GM12801 (cell line): ENCODE results near the gene MAN1C1.

Source experiments
- CTCF ChIP-seq: IDR thresholded peaks from one replicate; pipeline ENCODE4 v1.5.1; 2011; ENCODE audit warnings: control low read depth; ENCODE audit not compliant: insufficient read length; ENCODE audit errors: extremely low read depth

MAN1C1 gene

DNA sequence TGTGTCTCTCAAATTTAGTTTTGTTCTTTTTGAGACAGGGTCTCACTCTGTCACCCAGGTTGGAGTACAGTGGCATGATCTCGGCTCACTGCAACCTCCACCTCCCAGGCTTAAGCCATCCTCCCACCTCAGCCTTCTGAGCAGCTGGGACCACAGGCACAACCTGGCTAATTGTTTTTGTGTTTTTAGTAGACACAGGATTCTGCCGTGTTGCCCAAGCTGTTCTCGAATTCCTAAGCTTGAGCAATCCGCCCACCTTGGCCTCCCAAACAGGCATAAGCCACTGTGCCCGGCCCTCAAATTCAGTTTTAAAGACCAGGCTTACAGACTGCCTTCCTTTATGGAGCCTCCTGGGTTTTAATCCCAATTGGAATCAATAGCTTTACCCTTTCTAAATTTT, 99.7 kb downstream of the MAN1C1 start:
- TF ChIP-seq CTCF = no peak

GRCh38 chr1:25718732-25719131, 102.1 kb downstream of the MAN1C1 start:
- no peak for TF ChIP-seq CTCF

GRCh38 chr1:25720624-25721023, 104.0 kb downstream of the MAN1C1 start:
- TF ChIP-seq CTCF = no peak

- no peak for TF ChIP-seq CTCF
Observed at GRCh38 chr1:25723250-25723880, 106.8 kb downstream of the MAN1C1 start.

DNA sequence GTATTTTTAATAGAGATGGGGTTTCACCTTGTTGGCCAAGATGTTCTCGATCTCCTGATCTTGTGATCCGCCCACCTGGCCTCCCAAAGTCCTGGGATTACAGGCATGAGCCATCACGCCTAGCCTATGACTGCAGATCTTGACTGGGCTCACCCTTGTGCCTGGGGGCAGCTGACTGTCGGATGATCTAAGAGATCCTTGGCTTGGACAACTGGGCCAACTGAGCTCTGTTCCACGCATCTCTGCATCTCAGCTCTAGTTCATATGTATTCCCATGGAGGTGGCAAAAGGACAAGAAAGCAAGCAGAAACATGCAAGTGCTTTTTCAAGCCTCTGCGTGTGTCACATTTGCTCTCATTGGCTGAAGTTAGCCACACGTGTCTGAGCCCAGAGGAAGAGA, 107.6 kb downstream of the MAN1C1 start:
- TF ChIP-seq CTCF = no peak

GRCh38 chr1:25724966-25725365, 108.4 kb downstream of the MAN1C1 start:
- TF ChIP-seq CTCF = no peak

DNA sequence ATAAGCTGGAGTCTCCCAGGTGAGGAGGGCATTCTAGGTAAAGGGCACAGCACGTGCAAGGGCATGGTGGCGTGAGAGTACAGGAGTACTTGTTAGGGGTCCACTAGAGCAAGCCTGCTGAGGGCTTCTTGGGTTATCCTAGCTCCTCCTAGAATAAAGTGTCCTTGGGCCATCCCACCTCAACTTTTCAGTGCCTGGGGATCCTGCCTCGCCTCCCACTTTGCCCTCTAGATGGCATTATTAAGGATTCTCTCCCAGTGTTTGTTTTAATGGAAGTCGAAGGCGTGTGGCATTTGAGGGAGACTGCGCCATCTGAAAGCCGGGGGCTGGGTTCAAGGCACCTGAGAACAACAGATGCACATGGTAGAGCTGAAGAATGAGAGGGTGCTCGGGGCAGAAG, 108.9 kb downstream of the MAN1C1 start:
- TF ChIP-seq CTCF = no peak
